NB4 (cell line): ENCODE measurements around the gene D2HGDH.

Experiments
- CTCF ChIP-seq: IDR thresholded peaks from one replicate; pipeline ENCODE4 v1.5.1; 2012; ENCODE audit warnings: low read depth, low read length
- MYC ChIP-seq: IDR thresholded peaks from 2 replicates; pipeline ENCODE4 v1.6.1; 2011; ENCODE audit warnings: low read depth, low read length

GRCh38 chr2:241695651-241696050, 38.8 kb upstream of the D2HGDH start:
- TF ChIP-seq CTCF (no peak), MYC (no peak)
